Ectodermal cell (in vitro differentiated cells): ENCODE results near the gene MUC5B.
"Not testable (repeated sequence)": the region's sequence is repeated elsewhere in the genome, so short reads cannot be mapped to it uniquely, and the experiment has no call there.

Source experiments
- H3K27ac ChIP-seq: 2 replicates; pipeline ENCODE4 v1.7.0; 2013; ENCODE audit warnings: mild to moderate bottlenecking, low read depth, low read length; ENCODE audit not compliant: insufficient read depth, poor library complexity, severe bottlenecking
- H3K27me3 ChIP-seq: 2 replicates; pipeline ENCODE4 v1.7.0; 2013; ENCODE audit warnings: mild to moderate bottlenecking, low read length; ENCODE audit not compliant: insufficient read depth, control insufficient read depth, poor library complexity, severe bottlenecking
- H3K36me3 ChIP-seq: one replicate; pipeline ENCODE4 v1.7.0; 2013; ENCODE audit warnings: low read length; ENCODE audit not compliant: control insufficient read depth, insufficient read depth
- H3K4me1 ChIP-seq: one replicate; pipeline ENCODE4 v1.7.0; 2013; ENCODE audit warnings: low read length; ENCODE audit not compliant: control insufficient read depth, insufficient read depth
- H3K4me3 ChIP-seq: 2 replicates; pipeline ENCODE4 v1.7.0; 2013; ENCODE audit warnings: low read depth, low read length, control low read depth; ENCODE audit not compliant: insufficient read depth
- H3K9me3 ChIP-seq: 2 replicates; pipeline ENCODE4 v1.7.0; 2013; ENCODE audit warnings: mild to moderate bottlenecking, low read length, moderate library complexity; ENCODE audit not compliant: control insufficient read depth
- WGBS, 2 experiments: methylation state at CpG; one replicate each; pipeline ENCODE4 v1.1.7; 2013; ENCODE audit warnings: missing lambda C conversion rate in 2 of 2; 5-methylcytosine and 5-hydroxymethylcytosine counted together

MUC5B gene

GRCh38 chr11:1178201-1178885 lies 44.5 kb upstream of the MUC5B start:
- 90 to 91% methylated on average over 31 of the region's 31 CpGs for WGBS, 2 experiments
- Histone ChIP-seq H3K36me3 (no peaks in the 10 kb centered on the region), H3K4me3 (no peak overlapping the region), H3K27ac (no peak overlapping the region), H3K27me3 (no peaks in the 10 kb centered on the region), H3K4me1 (no peaks in the 10 kb centered on the region), H3K9me3 (no peaks in the 10 kb centered on the region)

GRCh38 chr11:1178906-1179305 lies 44.0 kb upstream of the MUC5B start:
- WGBS, 2 experiments, result 94% methylated on average over 29 of the region's 29 CpGs
- H3K4me3 ChIP-seq, result no peak overlapping the region
- no peaks in the 10 kb centered on the region for H3K9me3 ChIP-seq
- H3K27ac ChIP-seq, result no peak overlapping the region
- no peaks in the 10 kb centered on the region for H3K27me3 ChIP-seq
- H3K4me1 ChIP-seq, result no peaks in the 10 kb centered on the region
- no peaks in the 10 kb centered on the region for H3K36me3 ChIP-seq

GRCh38 chr11:1179641-1180040 lies 43.2 kb upstream of the MUC5B start:
- no peak overlapping the region for H3K4me3 ChIP-seq
- H3K9me3 ChIP-seq, result no peaks in the 10 kb centered on the region
- WGBS, 2 experiments, result 87% methylated on average over 17 of the region's 17 CpGs
- H3K4me1 ChIP-seq, result no peaks in the 10 kb centered on the region
- no peaks in the 10 kb centered on the region for H3K27me3 ChIP-seq
- H3K27ac ChIP-seq, result no peak overlapping the region
- H3K36me3 ChIP-seq, result no peaks in the 10 kb centered on the region

GRCh38 chr11:1180171-1180570 lies 42.7 kb upstream of the MUC5B start:
- Histone ChIP-seq H3K36me3 (no peaks in the 10 kb centered on the region), H3K4me1 (no peaks in the 10 kb centered on the region)
- 87 to 88% methylated on average over 15 of the region's 15 CpGs for WGBS, 2 experiments

GRCh38 chr11:1180947-1181391 lies 41.9 kb upstream of the MUC5B start:
- no peaks in the 10 kb centered on the region for H3K9me3 ChIP-seq
- no peaks in the 10 kb centered on the region for H3K36me3 ChIP-seq
- H3K27ac ChIP-seq, result no peak overlapping the region
- H3K4me1 ChIP-seq, result no peaks in the 10 kb centered on the region
- H3K27me3 ChIP-seq, result no peaks in the 10 kb centered on the region
- WGBS, 2 experiments, result 92 to 93% methylated on average over 29 of the region's 29 CpGs
- no peak overlapping the region for H3K4me3 ChIP-seq

More at GRCh38 chr11:1180171-1180570, 42.7 kb upstream of the MUC5B start:
- Histone ChIP-seq H3K9me3 (no peaks in the 10 kb centered on the region), H3K4me3 (no peak overlapping the region), H3K27me3 (no peaks in the 10 kb centered on the region), H3K27ac (no peak overlapping the region)

- Histone ChIP-seq H3K9me3 (no peaks in the 10 kb centered on the region), H3K4me1 (no peaks in the 10 kb centered on the region), H3K36me3 (no peaks in the 10 kb centered on the region), H3K4me3 (no peak overlapping the region), H3K27me3 (no peaks in the 10 kb centered on the region), H3K27ac (no peak overlapping the region)
- 91% methylated on average over 10 of the region's 10 CpGs for WGBS, 2 experiments
These were observed 41.4 kb upstream of the MUC5B start for GRCh38 chr11:1181420-1181819.

- Histone ChIP-seq H3K4me3 (no peak overlapping the region), H3K27ac (no peak overlapping the region), H3K9me3 (no peaks in the 10 kb centered on the region), H3K27me3 (no peaks in the 10 kb centered on the region), H3K36me3 (no peaks in the 10 kb centered on the region), H3K4me1 (no peaks in the 10 kb centered on the region)
- WGBS, 2 experiments, result 91% methylated on average over 41 of the region's 41 CpGs
These were observed 40.9 kb upstream of the MUC5B start for GRCh38 chr11:1181853-1182535.

GRCh38 chr11:1184139-1184538 lies 38.7 kb upstream of the MUC5B start:
- H3K27me3 ChIP-seq, H3K4me1 ChIP-seq, H3K4me3 ChIP-seq, H3K9me3 ChIP-seq, H3K36me3 ChIP-seq, H3K27ac ChIP-seq: not testable (repeated sequence)
- 92 to 94% methylated on average over 18 to 19 of the region's 22 CpGs for WGBS, 2 experiments

- not testable (repeated sequence) for H3K27ac ChIP-seq, H3K4me3 ChIP-seq, H3K9me3 ChIP-seq, H3K4me1 ChIP-seq, H3K36me3 ChIP-seq, H3K27me3 ChIP-seq
- 86% methylated on average over 15 of the region's 15 CpGs for WGBS, 2 experiments
These were observed 34.3 kb upstream of the MUC5B start for GRCh38 chr11:1188451-1189130.

GRCh38 chr11:1189816-1190215 lies 33.0 kb upstream of the MUC5B start:
- not testable (repeated sequence) for H3K27ac ChIP-seq, H3K27me3 ChIP-seq, H3K4me3 ChIP-seq, H3K9me3 ChIP-seq, H3K4me1 ChIP-seq, H3K36me3 ChIP-seq
- WGBS, 2 experiments, result 78 to 94% methylated on average over 4 to 5 of the region's 12 CpGs
